Endometrial microvascular endothelial cells (primary cell): ENCODE measurements around the gene DAPK1. TPM values are rescaled to one million over a fixed set of nuclear protein-coding genes. Genes with fewer than 3 reads are reported as not detected.

ENCODE experiments used
- in situ Hi-C: cut with HindIII; loops from 2 replicates; pipeline ENCODE4 v1.10.0; 2017; ENCODE audit warnings: low sequenced_read_pairs, low pct_unique_long_range_greater_than_20kb; ENCODE audit errors: inconsistent ontology term
- total RNA-seq: library from RNA; depleted of rRNA; stranded (reverse); fragments of >200 nt; gene quantifications from one replicate; pipeline ENCODE4 v1.2.3, GENCODE V29; 2015; ENCODE audit errors: inconsistent ontology term

DAPK1 gene
- total RNA-seq, 1 donor from 2014 or later: 1.6 TPM

DNA sequence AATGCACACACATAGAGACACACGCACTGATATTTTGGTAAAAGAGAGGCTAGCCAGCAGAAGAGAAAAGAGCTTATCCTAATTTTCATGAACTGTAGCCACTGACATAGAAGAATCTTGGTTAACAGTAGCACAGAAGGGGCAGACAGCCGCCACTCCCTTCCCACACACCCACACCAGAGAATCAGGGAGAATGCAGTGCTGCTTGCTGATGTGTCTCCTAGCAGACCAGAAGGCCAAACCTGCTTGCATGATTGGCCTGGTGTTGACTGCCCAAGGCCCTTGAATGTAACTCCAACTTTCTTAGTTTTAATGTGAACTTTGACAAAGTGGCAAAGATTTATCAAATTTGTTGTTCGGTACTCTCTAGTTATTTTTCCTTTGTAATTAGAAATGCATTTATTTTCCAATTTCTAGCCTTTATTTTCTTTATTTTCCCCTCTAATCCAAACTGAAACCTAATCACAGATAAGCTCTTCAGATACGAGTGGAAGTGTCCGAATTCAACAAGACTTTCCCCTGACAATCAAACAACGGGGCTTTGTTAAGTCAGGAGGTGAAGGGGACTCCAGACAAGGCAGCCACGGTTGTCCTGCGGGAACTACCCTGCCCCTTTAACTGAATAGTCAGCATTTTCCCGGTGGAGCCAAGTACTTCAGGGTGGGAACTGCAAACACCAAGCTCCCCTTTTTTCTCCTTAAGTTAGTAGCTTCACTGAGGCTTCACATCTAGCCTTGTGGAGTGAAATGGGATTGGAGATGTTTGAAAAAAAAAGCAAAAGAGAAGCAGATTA lies 146.3 kb downstream of the DAPK1 start:
- in situ Hi-C loops: no loop called here

DNA sequence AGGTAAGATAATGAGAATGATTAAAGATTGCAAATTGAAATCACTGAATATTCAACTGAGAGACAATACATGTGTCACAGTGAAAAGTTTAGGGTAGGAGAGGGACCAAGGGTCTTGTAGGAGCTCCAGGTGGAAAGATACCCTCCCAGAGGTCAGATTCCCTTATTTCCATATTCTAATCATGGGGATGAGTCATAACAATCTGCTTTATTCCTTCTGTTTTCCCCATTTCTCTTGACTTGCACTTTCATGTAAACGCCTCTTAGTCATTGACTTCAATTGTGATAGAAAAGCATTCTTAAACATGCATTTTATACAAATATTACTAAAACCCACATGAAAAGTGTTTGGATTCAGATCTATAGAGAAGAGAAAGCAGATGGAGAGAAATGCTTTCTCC lies 147.0 kb downstream of the DAPK1 start:
- in situ Hi-C loops: no loop called here

DNA sequence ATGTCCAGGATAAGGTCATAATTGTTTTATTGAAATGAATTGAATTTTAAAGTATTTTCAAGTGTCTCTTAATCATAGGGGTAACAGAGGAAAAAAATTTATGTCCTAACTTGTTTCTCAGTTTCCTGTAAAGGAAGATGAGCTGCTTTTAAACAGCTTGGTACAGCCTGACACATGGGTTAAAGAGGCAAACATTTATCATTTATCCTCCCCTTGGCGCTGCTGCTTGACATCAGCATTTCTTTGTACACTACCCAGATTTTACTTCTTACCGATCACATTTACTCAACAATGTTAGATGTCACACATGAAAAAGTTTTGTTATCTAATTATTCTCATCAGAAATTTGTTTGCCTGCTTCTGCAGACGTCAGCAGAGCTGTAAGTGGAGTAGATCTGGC lies 148.9 kb downstream of the DAPK1 start:
- in situ Hi-C loops: no loop called here

DNA sequence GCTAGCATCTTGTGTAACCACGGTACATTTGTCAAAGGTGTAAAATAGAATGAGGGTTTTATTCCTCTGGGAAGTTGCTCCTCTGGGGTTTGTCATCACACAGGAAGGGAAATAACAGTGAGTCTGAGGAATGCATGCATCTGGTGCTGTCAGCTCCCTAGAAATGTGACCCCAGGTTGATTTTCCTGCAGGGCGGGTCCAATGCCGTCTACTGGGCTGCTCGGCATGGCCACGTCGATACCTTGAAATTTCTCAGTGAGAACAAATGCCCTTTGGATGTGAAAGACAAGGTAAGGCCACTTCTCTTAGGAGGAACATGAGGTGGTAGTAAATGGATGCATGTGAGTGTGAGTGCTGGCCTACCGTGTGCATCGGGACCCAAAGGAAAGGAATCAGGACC lies 149.4 kb downstream of the DAPK1 start:
- in situ Hi-C loops: no loop called here

DNA sequence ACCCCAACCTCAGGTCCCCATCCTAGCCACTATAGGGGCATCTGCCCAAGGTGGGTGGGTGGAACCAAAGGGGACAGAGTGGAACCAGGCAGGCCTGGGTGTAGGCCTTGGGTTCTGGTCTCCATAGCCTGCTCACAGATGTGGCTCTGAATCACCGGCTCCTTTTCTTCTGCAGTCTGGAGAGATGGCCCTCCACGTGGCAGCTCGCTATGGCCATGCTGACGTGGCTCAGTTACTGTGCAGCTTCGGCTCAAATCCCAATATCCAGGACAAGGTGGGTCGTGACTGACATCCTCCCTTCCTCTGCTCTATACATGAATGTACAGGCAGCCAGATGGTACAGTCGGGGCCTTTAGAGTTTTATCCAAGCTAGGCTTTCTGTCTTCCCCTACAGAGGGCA lies 150.9 kb downstream of the DAPK1 start:
- in situ Hi-C loops: no loop called here

DNA sequence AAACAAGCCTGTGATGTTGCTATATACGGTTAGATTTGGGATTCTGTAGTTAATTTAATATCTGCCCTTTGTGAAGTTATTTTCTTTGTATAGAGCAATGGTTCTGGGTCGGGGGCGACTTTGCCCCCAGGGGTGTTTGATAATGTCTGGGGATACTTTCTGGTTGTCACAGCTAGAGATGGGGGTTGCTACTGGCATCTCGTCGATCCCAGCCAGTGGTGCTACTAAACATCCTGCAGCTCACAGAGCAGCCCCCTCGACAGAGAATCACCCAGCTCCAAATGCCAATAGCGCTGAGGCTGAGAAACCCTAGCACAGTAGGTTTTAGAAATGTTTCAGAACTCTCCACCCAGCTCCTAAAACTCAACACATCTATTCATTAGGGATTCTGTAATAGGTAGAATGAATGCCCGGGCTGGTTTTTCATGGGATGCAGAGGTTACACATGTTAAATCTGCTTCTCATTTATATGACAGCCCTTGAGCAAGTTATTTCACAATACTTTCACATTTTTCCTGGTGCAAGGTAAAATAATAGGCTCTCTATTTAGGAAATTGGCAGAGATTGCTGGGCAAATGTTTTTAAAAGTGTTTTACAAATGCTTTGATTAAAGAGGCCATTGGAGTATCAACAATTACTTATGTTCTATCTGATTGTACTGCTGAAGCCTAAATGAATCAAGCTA lies 153.1 kb downstream of the DAPK1 start:
- in situ Hi-C loops: no loop called here

DNA sequence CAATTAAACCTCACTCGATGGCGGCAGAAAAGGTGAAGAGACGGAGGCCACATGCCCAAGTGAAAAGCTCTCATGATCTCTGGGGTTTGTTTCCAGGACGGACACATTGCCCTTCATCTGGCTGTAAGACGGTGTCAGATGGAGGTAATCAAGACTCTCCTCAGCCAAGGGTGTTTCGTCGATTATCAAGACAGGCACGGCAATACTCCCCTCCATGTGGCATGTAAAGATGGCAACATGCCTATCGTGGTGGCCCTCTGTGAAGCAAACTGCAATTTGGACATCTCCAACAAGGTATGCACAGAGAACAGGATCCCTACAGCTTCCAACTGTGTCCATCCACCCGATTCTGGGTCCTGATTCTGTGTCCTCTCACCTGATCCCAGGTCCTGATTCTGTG lies 153.8 kb downstream of the DAPK1 start:
- in situ Hi-C loops: no loop called here

DNA sequence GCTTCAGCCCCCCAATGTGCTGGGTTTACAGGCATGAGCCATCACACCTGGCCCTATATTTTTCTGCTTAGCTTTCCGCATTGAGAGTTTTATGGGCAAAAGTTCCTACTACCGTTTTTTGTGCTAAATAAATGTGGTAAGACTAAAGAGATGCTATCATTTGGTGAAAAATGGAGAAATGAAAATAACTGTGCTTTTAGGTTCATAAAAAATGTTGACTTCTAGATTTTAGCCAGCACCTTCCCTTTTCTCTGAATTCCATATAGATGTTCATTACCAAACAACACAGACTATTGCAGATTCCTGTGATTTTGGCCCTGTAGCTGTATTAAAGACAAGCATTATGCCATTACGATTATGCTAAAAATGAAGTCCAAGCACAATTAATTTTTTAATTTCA lies 156.3 kb downstream of the DAPK1 start:
- in situ Hi-C loops: no loop called here

DNA sequence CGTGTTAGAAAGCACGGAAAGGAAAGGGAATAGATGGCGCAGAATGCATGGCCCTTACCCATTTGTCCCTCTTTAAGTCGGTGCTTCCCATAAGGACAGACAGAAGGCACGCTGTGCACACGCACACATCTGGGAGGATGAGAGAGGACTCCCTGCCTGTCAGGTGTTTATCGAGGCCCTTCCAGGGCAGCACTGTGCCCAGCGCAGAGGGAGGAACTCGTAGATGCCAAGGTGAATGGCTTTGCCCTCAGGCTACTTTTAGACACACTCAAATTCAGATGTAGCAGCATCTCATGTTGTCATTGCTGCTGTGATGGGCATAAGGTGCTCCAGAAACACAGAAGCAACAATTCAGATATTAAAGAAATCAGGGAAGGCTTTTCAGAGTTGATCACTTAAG lies 158.1 kb downstream of the DAPK1 start:
- in situ Hi-C loops: no loop called here

DNA sequence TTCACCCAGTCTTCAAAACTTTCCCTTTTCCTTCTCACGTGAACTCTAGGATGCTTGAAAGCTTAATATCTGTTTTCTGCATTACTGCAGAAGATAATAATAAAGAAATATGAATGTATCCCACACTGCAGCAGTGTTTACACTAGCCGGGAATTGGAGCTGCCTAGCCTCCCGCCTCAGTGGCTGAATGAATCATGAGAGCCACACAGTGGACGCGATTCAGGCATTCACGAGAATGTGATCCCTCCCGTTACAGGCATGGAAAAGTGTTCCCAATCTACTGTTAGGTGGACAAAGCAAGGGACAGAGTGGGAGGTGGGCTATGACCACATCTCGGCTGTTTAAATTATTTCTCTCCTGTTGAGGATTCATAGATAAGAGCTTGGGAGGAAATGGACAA lies 158.8 kb downstream of the DAPK1 start:
- in situ Hi-C loops: no loop called here

DNA sequence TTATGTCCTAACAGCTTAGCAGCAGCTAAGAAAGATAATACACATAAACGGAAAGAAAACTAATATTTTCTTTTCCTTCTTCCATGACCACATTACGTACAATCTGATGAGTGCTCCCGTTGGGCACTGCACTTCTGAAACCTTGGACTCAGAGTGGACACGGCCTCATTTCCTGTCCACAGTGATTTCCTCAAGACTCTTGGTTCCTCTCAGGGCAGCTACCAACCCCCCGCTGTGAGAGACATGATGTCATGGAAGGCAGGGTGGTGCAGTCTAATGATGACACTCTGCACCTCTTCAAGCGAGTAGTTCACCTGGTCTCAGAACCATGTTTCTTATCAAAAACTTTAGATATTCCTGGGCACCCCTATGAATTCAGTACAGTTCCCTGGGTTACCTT lies 159.5 kb downstream of the DAPK1 start:
- in situ Hi-C loops: no loop called here

DNA sequence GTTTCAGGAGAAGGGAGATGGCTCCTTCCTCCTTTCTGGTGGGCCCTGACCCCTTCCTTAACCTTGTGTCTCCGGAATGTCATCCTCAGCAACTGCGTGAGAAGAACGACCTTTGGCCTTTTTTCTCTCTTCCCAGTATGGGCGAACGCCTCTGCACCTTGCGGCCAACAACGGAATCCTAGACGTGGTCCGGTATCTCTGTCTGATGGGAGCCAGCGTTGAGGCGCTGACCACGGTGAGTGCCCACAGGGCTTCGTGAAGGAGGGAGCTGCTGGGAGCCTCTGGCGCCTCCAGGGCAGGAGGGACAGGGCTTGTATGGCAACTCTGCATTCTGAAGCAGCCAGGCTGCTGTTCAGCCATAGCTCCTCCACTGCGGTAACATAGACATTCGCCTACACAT lies 160.2 kb downstream of the DAPK1 start:
- in situ Hi-C loops: no loop called here

DNA sequence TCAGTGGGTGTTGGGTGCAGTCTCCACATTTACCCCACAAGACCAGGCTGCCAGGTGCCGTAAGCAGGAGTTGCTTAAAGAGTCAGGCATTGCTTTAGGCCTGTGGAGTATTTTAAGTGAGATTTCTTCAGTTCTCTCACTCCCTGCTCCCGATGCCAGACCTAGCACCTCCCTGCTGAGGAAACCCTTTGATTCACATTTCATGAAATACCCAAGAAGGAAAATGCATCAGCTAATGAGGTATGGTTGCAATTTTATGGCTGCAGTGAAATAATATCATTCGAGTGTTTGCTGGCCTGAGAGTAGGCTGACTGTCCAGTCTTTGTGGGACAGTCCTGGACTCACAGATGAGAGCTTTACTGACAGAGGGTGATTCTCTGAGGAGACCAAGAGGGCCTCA lies 160.8 kb downstream of the DAPK1 start:
- in situ Hi-C loops: no loop called here

DNA sequence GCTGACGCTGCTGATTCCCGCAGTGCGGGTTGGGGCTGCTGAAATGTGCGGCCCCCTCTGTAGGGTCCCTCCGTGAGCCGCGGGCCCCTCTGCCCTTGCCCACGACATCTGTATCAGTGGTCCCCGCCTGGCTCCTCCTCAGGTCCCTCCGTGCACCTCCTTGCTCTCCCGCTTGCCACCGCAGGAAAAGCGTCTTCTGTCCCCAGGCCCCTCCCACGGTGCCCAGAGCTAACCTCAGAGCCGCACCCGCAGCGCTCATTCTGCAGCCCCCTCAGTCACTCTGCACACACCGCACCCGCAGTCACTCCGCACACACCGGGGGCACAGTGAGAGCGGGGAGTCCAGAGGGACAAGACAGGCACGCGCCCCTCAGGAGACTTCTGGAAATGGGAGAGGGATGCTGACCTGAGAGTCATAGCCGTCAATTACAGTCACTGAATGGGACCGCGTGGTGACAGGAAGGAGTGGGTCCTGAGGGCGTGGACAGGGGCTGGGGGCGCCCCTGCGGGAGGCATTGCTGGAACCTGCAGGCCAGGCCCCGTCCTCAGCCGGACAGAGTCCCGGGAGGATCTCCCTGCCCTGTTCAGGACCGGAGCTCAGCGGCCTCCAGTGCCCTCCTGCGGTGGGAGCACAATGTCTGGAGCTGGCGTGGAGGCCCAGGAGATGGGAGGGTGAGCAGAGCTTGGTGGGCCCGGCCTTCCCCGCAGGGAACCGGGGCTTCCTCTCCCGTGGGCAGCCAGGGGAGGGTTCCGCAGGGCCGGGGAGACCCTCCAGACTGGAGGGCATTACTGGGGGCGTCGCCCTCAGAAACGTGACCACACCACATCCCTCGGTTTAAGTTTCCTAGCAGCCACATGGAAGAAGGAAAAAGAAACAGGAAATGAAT lies 162.1 kb downstream of the DAPK1 start:
- in situ Hi-C loops: no loop called here

DNA sequence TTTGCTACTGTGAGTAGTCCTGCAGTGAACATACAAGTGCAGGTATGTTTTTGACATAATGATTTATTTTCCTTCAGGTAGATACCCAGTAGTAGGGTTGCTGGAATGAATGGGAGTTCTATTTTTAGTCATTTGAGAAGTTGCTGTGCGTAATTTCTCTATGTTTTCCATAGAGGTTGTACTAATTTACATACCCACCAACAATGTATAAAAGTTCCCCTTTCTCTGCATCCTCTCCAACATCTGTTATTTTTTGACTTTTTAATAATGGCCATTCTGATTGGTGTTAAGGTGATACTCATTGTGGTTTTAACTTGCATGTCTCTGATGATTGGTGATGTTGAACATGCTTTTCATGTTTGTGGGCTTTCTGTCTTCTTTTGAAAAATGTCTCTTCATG lies 163.6 kb downstream of the DAPK1 start:
- in situ Hi-C loops: no loop called here

DNA sequence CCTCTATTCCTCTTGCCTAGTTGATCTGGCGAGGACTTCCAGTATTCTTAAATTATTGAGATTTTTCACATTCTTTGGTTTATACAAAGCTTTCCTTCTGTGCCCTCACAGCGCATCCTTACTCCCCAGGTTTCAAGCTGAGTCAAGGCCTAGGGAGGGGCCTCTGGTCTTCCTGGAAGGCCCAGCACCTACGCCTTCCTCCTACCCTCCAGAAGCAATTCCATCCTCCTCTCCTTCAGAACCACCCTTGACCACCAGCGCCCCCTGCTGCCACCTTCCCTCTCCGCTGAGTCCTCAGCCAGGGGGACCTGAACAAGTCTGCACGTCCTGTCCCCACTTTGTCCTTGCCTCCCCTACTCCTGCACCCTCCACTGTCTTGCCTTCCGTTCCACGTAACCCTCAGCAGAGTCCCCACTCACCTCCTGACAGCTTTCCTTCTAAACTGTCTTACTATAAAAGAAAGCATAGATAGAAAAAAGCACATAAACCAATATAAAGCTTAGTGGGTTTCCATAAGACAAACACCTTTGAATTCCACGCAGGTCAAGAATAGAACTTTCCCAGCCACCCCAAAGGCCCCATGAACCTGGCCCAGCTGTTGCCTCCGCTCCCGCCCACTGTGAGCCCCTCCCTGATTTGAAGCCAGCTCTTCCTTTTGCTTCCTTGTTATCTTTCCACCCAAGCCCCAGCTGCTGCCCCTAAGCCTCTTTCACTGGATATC lies 165.3 kb downstream of the DAPK1 start:
- in situ Hi-C loops: no loop called here

DNA sequence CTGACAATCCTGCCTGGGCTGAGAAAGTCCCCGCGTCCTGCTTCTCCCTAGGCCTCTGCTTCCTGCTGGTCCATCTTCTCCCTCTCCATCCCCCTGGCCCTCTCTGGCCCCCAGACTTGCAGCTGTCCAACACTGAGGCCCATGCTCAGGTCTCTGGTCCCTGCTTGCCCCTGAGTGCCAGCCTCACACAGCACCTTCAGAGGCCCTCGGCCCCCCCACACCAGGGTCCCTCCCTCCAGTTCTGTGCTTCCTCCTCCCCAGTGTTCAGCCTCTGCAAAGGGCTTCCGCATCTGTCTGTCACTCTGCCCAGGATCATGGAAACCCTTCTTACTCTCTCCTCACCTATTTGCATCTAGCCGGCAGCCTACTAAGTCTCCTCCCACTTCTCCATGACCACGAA lies 165.9 kb downstream of the DAPK1 start:
- in situ Hi-C loops: no loop called here

DNA sequence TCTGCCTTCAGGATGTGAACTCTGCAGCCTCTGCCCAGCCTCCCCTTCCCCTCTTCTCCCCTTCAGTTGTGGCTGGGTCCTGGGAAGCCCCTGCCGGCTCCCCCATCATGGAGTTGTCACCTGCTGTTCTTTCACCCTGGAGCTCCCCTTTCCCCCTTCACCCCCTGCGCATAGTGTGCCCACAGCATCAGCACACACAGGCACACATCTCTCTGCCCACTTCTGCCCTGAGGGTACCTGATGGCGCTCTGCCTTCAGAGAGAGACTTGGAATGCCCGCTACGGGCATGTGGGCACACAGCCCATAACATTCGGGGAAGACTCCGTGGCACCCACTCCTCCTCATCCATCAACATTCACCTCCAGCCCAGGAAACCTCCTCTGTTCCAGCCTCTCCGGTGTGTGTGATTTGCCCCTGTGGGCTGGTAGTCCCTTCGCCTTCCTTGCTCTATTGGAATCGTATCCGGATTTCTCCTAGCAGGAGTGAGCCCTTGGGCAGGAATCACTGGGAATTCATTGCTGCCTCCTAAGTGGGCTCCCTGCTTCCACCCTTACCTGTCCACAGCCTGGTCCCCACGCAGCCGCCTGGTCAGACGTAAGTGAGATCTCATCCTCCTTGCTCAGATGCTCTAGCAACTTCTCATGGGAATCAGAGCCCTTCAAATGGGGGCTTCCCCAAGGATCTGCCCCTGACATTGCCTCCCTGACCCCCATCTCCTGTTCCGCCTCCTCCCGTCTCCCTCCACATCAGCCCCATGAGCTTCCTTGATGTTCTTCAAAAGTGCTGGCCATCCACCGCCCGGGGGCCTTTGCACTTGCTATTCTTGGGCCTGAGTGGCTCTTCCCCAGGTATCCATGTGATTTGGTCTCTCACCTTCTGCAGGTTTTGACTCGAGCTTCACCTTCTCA lies 166.7 kb downstream of the DAPK1 start:
- in situ Hi-C loops: no loop called here
